Activated CD8-positive, alpha-beta T cell treated with anti-CD3 and anti-CD28 coated beads, Interleukin-2, amount 10 ng/mL, durations not matched to agents 7 days and 5 days (primary cell): ENCODE results near the gene RAB7B. TPM values are rescaled to one million over a fixed set of nuclear protein-coding genes. Genes with fewer than 3 reads are reported as not detected.

ENCODE experiments used
- ATAC-seq: fragments of 150-1000 bp; cut with Tn5 transposase; one replicate; pipeline ENCODE4 v1.10.0; 2021; ENCODE audit warnings: moderate library complexity
- CTCF ChIA-PET: fragments of 350-600 bp; sonication (Branson Sonifier 250); formaldehyde crosslinking; loops from one replicate; lab custom pipeline; 2021; ENCODE audit warnings: antibody characterized with exemption; lab: Charles Lee
- POLR2A ChIA-PET: fragments of 350-600 bp; sonication (Branson Sonifier 250); formaldehyde crosslinking; loops from one replicate; lab custom pipeline; 2021; ENCODE audit warnings: antibody characterized with exemption; lab: Charles Lee
- DNase-seq: peaks from one replicate; pipeline ENCODE4 v3.0.0-alpha.2; 2020
- H3K27ac Mint-ChIP-seq: one replicate; pipeline ENCODE4 v1.8.0; 2021; ENCODE audit warnings: mild to moderate bottlenecking, mixed read lengths
- H3K27me3 Mint-ChIP-seq: one replicate; pipeline ENCODE4 v1.8.0; 2021; ENCODE audit warnings: low read depth, mixed read lengths
- H3K36me3 Mint-ChIP-seq: one replicate; pipeline ENCODE4 v1.8.0; 2021; ENCODE audit warnings: low read depth, mixed read lengths
- H3K4me1 Mint-ChIP-seq: one replicate; pipeline ENCODE4 v1.8.0; 2021; ENCODE audit warnings: low read depth, mixed read lengths
- H3K4me3 Mint-ChIP-seq: one replicate; pipeline ENCODE4 v1.8.0; 2021; ENCODE audit warnings: mild to moderate bottlenecking, mixed read lengths
- H3K9me3 Mint-ChIP-seq: one replicate; pipeline ENCODE4 v1.8.0; 2022; ENCODE audit warnings: mixed read lengths; ENCODE audit not compliant: insufficient read depth
- total RNA-seq, 2 experiments: library from RNA; stranded (reverse); gene quantifications; one replicate each; pipeline ENCODE4 v1.2.3, GENCODE V29; 2021

RAB7B gene
- total RNA-seq, 2 experiments from 2014 or later = not detected

DNA sequence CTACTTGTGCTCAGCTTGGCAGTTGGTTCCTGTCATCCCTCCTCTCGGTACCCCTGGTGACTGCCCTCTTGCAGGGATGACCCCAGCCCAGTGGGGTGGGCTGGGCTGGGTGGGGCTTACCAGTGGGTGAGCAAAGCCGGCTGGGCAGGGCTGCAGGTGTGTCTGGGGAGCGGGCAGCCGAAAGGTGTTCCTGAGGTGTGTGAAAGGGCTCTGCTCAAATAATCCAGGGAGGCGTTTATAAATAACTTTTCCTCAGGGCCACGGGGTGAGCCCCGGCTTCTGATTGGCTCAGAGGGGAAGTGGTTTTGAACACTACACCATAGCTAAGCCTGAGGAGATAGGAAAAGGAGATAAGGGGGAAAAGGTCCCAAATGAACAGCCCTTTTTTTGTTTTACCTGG, 60.0 kb downstream of the RAB7B start, which contains the start of gene SLC26A9:
Gene SLC26A9 (minus strand): TSS at position 212 of the 400 bp plus-strand sequence. CDS start 7,636 bp downstream, outside the sequence.
- ChIA-PET POLR2A (no interaction called here), CTCF (interaction anchor here (1.0 to 2.2 kb wide), 2 partner anchors 34 to 151 kb away, joined by 3 to 11 read pairs; no protein-coding TSS in a partner anchor)
- ATAC-seq = no peak
- H3K27ac Mint-ChIP-seq = no peak within 1 kb of the TSS
- H3K36me3 Mint-ChIP-seq = no peaks in the 10 kb centered on the region
- peaks cover 25% of the 10 kb centered on the region for H3K27me3 Mint-ChIP-seq
- no peaks in the 10 kb centered on the region for H3K4me1 Mint-ChIP-seq
- no peak within 1 kb of the TSS for H3K4me3 Mint-ChIP-seq
- no peaks in the 10 kb centered on the region for H3K9me3 Mint-ChIP-seq
- DNase-seq = no peak

DNA sequence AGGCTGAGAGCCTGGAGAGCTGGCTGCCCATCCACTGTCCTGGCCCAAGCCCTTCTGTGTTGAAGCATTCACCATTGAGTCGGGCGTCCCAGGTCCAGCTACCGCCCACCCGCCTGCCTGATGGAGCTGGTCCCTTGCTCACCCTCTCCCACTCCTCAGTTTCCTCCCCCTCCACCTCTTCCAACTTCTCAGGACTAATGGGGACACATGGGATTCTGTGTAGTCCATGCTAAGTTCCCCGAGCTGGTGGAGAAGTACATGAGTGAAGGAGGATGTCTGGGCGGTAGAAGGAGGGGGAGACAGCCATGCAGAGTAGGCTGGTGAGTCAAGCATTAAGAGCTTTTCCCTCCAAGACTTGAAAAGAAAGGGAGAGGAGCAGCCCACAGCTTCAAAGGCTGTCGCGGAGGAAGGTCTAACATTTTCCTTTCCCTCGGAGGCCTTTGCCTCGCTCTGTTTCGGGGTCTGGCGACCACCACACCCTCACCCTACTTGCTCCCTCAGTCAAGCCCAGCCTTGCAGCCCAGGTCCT, 60.5 kb downstream of the RAB7B start:
- Mint-ChIP-seq H3K27ac (no peak overlapping the region), H3K4me3 (no peak overlapping the region), H3K4me1 (no peaks in the 10 kb centered on the region), H3K9me3 (no peaks in the 10 kb centered on the region), H3K27me3 (peaks cover 28% of the 10 kb centered on the region), H3K36me3 (no peaks in the 10 kb centered on the region)
- no peak for ATAC-seq
- DNase-seq = no peak
- ChIA-PET CTCF (interaction anchor here (1.0 kb wide), 1 partner anchor 151 kb away, joined by 3 read pairs; no protein-coding TSS in a partner anchor), POLR2A (no interaction called here)

DNA sequence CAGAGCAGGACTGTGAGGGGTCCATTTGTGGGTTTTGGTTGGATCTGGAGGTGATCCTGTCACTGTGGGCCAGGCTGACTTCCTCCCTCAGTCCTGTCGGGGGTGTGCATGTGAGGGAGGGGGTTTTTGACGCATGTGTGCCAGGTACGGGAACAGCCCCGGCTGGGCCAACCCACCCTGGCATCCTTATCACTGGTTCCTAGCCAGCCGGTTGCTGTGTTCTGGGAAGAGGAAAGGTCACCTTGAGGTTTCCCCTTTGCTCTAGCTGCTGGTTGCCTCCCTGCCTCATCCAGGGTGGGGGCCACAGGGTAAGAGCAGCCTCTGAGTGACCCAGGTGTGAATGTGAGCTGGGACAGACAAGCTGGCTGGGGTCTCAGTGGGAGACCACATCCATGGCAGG, 62.5 kb downstream of the RAB7B start:
- no peak overlapping the region for H3K4me3 Mint-ChIP-seq
- peaks cover 26% of the 10 kb centered on the region for H3K27me3 Mint-ChIP-seq
- no peaks in the 10 kb centered on the region for H3K9me3 Mint-ChIP-seq
- H3K4me1 Mint-ChIP-seq = no peaks in the 10 kb centered on the region
- CTCF ChIA-PET = no interaction called here
- no peak for DNase-seq
- no peak for ATAC-seq
- H3K27ac Mint-ChIP-seq = no peak overlapping the region
- no peaks in the 10 kb centered on the region for H3K36me3 Mint-ChIP-seq
- POLR2A ChIA-PET = no interaction called here

DNA sequence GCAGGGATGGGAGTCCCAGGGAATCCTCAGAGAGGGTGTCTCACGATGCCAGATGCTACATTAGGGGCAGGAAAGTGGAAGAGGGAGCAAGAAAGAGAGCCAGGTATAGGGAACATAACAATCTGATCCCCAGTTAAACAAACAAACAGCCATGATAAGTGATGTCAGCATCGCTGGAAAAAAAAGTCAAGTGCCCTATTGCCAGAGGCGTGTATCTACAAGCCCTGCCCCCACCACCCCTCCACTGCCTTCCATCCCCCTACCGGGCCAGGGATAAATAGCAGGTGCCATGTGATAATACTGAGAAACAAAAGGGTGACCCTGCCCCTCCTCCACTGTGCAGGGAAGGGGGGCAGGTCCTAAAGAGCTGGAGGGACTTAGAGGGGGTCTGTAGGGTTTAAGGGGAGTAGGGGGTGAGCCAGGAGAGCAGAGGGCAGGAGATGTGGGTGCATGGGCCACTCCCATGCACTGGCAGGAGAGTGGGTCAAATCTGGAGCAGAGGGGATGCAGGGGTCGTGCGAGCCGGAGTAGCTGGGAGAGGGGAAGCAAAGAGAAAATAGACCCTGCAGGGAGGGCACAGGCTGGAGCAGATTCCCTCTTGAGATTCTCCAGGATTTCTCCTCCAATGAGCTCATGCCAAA, 63.4 kb downstream of the RAB7B start:
- no peak overlapping the region for H3K27ac Mint-ChIP-seq
- peaks cover 24% of the 10 kb centered on the region for H3K27me3 Mint-ChIP-seq
- H3K4me1 Mint-ChIP-seq = no peaks in the 10 kb centered on the region
- no peak for ATAC-seq
- ChIA-PET CTCF (no interaction called here), POLR2A (no interaction called here)
- DNase-seq = no peak
- no peaks in the 10 kb centered on the region for H3K36me3 Mint-ChIP-seq
- H3K4me3 Mint-ChIP-seq = no peak overlapping the region
- H3K9me3 Mint-ChIP-seq = no peaks in the 10 kb centered on the region

DNA sequence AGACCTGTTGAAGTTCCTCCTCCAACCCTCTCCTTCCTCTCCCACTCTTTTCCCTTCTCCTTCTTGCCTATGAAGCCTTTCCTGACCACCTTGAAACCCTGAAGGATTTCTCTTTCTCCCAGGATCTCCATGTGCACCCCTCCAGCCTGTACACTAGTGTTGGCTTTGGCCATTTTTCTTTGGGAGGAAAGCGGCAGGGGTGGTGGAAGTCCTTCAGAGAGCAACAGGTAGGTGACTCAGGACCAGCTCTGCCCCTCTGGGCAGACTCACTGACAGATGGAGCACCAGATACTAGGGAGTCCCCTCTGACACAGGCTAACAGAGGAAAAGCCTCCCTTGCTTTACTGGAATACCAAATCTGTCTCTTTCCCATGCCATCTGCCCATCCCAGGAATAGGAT, 64.5 kb downstream of the RAB7B start:
- ChIA-PET CTCF (no interaction called here), POLR2A (no interaction called here)
- H3K4me1 Mint-ChIP-seq = no peaks in the 10 kb centered on the region
- H3K27ac Mint-ChIP-seq = no peak overlapping the region
- no peaks in the 10 kb centered on the region for H3K9me3 Mint-ChIP-seq
- ATAC-seq = no peak
- no peak for DNase-seq
- H3K36me3 Mint-ChIP-seq = no peaks in the 10 kb centered on the region
- H3K27me3 Mint-ChIP-seq = peaks cover 20% of the 10 kb centered on the region
- no peak overlapping the region for H3K4me3 Mint-ChIP-seq

DNA sequence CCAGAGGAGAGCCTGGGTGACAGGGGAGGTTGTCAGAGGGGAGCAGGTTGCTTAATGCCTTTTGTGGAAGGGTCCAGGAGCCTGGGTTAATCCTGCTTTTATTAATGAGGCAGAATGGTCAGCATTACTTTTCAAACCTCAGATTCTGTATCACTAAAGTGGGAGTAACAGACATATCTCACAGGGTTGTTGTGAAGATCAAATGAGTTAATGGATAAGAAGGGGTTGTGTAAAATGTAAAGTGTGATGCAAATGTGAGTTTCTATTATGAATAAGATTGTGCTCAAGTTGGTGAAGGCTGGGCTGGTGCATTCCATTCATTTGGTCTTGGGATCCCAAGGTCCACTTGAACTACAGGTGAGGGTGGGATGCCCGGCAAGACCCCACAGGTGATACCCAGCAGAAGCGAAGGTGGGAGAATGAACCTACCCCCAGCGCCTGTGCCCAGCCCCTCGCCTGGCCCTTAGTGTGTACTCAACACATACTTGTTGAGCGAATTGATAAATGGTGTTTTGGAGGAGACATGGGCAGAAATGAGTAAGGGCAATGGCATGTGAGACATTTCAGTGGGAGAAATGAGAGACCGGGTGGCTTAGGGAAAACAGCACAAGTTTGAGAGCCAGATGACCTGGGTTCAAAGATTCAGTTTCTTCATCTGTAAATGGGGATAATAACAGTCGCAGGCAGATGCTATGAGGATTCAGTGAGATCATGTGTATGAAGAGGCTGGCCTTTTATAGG, 66.2 kb downstream of the RAB7B start:
- H3K27me3 Mint-ChIP-seq = peaks cover 21% of the 10 kb centered on the region
- POLR2A ChIA-PET = no interaction called here

DNA sequence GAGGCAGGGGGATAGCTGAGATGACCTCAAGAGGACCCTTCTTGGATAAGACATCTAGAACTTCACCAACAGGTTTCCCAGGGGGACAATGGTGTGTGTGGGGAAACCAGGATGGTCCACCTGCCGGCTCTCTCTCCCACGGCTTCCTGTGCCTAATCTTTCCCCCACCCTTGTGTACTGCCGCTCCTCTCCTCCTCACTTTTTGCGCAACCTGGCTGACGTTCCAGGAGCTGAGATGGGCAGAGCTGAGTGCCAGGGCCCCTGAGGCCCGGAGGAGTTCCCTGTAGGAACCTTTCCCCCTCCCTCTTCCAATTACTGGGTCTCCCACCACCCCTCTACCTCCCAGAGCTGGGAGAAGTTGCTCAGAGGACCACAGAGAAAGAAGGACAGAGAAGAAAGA, 66.9 kb downstream of the RAB7B start:
- Mint-ChIP-seq H3K36me3 (no peaks in the 10 kb centered on the region), H3K4me3 (no peak overlapping the region), H3K9me3 (no peaks in the 10 kb centered on the region), H3K27me3 (peaks cover 21% of the 10 kb centered on the region), H3K27ac (no peak overlapping the region), H3K4me1 (no peaks in the 10 kb centered on the region)
- ChIA-PET CTCF (no interaction called here), POLR2A (no interaction called here)
- DNase-seq = no peak
- ATAC-seq = no peak

More for the DNA sequence above, 66.2 kb downstream of the RAB7B start:
- no peaks in the 10 kb centered on the region for H3K9me3 Mint-ChIP-seq
- DNase-seq (no peak), ATAC-seq (no peak)
- no peak overlapping the region for H3K4me3 Mint-ChIP-seq
- H3K27ac Mint-ChIP-seq = no peak overlapping the region
- CTCF ChIA-PET = no interaction called here
- H3K36me3 Mint-ChIP-seq = no peaks in the 10 kb centered on the region
- no peaks in the 10 kb centered on the region for H3K4me1 Mint-ChIP-seq

DNA sequence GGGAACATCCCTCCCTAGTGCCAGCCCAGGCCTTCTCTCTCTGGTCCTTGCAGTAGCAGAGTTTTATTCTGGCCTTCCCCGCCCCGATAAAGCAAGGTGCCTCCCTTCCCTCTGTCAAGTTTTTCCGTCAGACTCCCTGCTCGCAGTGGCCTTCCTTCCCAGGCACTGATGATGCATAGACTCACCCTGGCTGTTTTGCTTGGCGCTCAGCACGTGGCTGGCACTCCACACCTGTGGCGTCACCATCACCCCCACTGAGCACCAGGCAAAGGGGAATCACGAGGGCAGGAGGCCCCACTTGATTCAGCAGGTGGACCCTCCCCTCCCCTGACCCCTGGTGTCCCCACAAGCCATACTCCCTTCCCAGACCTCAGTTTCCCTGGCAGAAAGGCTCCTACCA, 67.3 kb downstream of the RAB7B start:
- Mint-ChIP-seq H3K9me3 (no peaks in the 10 kb centered on the region), H3K27ac (no peak overlapping the region), H3K36me3 (no peaks in the 10 kb centered on the region), H3K27me3 (peaks cover 21% of the 10 kb centered on the region), H3K4me3 (no peak overlapping the region), H3K4me1 (no peaks in the 10 kb centered on the region)
- POLR2A ChIA-PET = no interaction called here
- CTCF ChIA-PET = no interaction called here
- ATAC-seq = no peak
- DNase-seq = no peak

DNA sequence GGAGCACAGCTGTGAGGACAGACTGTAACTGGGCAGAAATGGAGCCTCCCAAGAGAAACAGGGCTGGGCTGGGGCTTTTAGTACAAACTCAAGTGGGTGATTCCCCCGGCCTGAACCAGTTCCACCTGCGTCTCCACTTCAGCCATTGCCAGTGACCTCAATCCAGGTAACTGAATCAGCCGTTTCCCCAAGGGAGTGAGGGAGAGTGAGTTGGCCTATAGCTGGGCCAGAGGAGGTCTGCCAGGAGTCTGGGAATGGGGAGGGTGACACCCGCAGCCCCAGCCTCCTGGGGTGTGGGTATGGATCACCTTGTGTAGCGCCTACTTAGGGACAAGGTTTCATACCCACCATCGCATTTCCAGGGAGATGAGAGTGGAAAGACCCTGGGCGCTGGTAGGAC, 68.4 kb downstream of the RAB7B start:
- Mint-ChIP-seq H3K36me3 (no peaks in the 10 kb centered on the region), H3K9me3 (no peaks in the 10 kb centered on the region), H3K4me1 (no peaks in the 10 kb centered on the region), H3K27me3 (peaks cover 18% of the 10 kb centered on the region), H3K4me3 (no peak overlapping the region), H3K27ac (no peak overlapping the region)
- no peak for ATAC-seq
- POLR2A ChIA-PET = no interaction called here
- DNase-seq = no peak
- CTCF ChIA-PET = interaction anchor here (0.7 kb wide), 1 partner anchor 43 kb away, joined by 4 read pairs; no protein-coding TSS in a partner anchor

DNA sequence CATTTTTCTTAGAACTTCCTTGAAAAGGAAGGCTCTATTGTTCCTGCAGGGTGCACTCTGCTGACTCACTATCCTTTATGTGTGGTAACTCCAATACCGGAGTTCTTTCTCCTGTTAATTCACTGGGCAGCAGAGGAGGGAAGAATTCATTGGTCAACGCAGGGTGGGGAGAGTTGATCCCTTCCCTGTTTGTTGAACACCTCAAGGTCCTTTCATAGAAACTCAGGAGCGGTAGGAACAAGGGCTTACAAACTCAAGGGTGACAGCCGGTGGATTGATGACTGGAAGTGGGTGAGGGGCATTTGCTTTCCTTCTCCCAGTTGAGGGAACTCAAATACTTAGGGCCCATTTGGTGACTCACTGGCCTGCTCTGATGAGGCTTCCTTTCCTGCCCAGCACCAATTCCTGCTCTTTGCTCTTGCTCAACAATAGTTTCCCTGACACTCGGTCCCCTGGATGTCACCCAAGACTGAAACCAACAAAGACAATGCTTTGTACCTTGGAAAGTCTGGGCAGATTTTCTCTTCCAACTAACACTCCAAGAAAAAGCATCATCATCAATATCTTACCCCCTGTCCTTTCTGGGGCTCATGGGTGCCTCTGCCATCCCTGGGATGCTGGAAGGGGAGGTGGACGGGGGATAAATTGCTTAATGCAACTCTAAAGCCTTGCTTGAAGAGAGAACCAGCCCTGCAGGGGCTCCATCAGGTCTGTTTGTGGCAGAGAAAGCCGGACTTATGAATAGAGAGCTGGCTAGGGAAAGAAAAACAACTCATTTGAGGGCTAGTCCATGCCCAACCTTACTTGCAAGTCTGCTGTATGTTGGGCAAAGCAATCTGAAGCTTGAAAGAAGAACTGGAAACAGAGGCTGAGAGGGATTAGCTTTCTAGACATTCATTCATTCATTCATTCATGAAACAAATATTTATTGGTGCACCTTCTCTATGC, 69.2 kb downstream of the RAB7B start:
- DNase-seq (no peak), ATAC-seq (no peak)
- Mint-ChIP-seq H3K27me3 (peaks cover 13% of the 10 kb centered on the region), H3K4me1 (no peaks in the 10 kb centered on the region), H3K4me3 (no peak overlapping the region), H3K27ac (no peak overlapping the region), H3K36me3 (no peaks in the 10 kb centered on the region), H3K9me3 (no peaks in the 10 kb centered on the region)
- ChIA-PET POLR2A (no interaction called here), CTCF (interaction anchor here (0.7 to 1.7 kb wide), 1 partner anchor 43 kb away, joined by 4 to 8 read pairs; no protein-coding TSS in a partner anchor)

DNA sequence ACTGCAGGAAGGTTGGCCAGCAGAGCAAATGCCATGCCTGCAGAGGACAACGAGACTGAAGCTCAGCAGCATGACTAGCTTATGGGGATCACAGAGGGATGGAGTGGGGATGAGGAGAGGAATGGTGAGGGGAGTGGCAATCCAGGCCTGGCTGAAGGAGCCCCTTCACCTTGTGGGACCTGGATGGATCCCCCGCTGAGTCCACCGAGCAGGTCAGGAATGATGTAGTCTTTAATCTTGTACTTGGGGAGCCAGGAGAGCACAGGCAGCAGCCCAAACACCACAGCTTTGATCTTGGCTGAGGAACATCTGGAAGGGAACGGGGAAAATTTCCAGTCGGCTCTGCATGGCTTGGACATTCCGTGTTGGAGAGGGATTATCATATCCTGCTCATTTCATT, 70.4 kb downstream of the RAB7B start:
- no peak for DNase-seq
- Mint-ChIP-seq H3K4me3 (no peak overlapping the region), H3K27me3 (peaks cover 6% of the 10 kb centered on the region), H3K36me3 (no peaks in the 10 kb centered on the region), H3K27ac (no peak overlapping the region), H3K9me3 (no peaks in the 10 kb centered on the region), H3K4me1 (no peaks in the 10 kb centered on the region)
- ChIA-PET CTCF (interaction anchor here (1.3 to 1.7 kb wide), 2 partner anchors 15 to 45 kb away, joined by 6 to 8 read pairs; no protein-coding TSS in a partner anchor), POLR2A (no interaction called here)
- no peak for ATAC-seq
